ENCODE measurements around the gene SRGAP2B. TPM values are rescaled to one million over a fixed set of nuclear protein-coding genes. Genes with fewer than 3 reads are reported as not detected.
A peak's percentile ranks its signal among the peaks of the same experiment; 100 is the strongest.
"Not testable (repeated sequence)": the region's sequence is repeated elsewhere in the genome, so short reads cannot be mapped to it uniquely, and the experiment has no call there.

Gene SRGAP2B
- total RNA-seq, 2 experiments from 2014 or later: 17.4 to 19.8 TPM

DNA sequence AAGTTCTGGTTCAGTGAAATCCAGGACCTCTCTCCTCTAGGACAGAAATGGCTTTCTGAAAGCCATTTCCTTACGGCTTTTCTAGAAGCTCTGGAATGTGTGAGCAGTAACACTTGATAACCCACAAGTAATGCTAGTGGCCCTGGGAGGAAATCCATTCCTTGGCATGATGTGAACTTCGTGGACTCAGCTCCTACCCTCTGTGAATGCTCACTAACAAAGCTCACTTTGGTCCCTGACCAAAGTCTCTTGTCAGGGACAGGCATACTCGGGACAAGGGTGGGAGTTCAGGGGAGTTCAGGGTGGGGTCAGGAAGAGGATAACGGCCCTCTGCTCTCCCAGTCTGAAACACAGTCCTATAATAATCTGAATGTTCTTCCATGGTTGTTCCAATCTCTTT, 172.3 kb downstream of the SRGAP2B start:
- H3K27me3 Mint-ChIP-seq; H3K9me3 Mint-ChIP-seq (ENCODE audit: low read depth); DNase-seq; POLR2A ChIA-PET; H3K27ac Mint-ChIP-seq; CTCF ChIA-PET; H3K4me3 Mint-ChIP-seq; ATAC-seq; intact Hi-C loops (cut with DNase I, micrococcal nuclease); H3K4me1 Mint-ChIP-seq; H3K36me3 Mint-ChIP-seq (ENCODE audit: low read depth): not testable (repeated sequence)

DNA sequence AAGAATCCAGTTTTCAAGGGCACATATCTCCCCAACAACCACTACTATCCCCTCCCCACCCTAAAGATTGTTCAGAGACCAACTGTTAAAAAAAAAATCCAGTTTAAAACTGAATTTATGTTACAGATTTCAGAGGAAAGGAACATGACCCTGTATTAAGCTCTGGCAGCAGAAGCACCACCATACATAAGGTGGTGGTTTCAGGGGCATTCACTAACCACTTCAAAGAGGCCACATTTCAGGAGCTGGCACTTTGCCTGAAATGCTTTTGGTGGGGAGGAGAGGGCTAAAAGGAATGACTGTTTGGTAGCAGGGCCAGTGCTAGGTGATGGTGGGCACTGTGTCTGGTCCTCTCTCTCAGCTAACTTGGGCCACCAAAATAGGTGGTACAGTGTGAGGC, 176.0 kb downstream of the SRGAP2B start:
- CTCF ChIA-PET; H3K27me3 Mint-ChIP-seq; H3K36me3 Mint-ChIP-seq (ENCODE audit: low read depth); H3K4me3 Mint-ChIP-seq; H3K9me3 Mint-ChIP-seq (ENCODE audit: low read depth); DNase-seq; H3K27ac Mint-ChIP-seq; H3K4me1 Mint-ChIP-seq; intact Hi-C loops (cut with DNase I, micrococcal nuclease); POLR2A ChIA-PET; ATAC-seq: not testable (repeated sequence)

DNA sequence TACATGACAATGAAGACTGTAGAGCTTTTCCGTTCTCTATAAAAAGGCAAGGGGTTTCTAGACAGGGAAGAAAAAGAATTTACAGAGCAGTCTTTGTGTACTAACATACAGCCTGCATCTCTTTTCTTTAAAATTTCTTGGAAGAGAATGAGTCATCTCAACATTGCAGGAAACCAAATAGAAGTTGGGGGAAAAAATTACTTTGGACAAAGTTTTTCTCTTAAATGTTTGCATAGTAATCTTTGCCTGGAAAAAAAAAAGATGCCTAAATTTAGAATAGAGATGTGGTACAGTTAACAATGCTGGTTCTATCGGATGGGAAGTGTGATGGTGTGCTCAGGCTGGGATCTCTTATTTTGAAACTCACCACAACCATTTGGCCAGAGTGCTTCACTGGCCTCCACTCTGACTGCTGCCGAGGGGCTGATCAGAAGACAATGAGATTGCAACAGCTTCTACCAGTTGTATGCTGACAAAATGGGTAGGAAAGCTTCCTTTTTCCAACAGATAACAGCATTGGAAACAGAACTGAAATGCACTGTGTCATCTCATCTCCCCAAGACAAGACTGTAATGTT, 177.0 kb downstream of the SRGAP2B start:
- DNase-seq; H3K4me1 Mint-ChIP-seq; CTCF ChIA-PET; POLR2A ChIA-PET; H3K36me3 Mint-ChIP-seq (ENCODE audit: low read depth); intact Hi-C loops (cut with DNase I, micrococcal nuclease); H3K9me3 Mint-ChIP-seq (ENCODE audit: low read depth); H3K27me3 Mint-ChIP-seq; H3K4me3 Mint-ChIP-seq: not testable (repeated sequence)
- H3K27ac Mint-ChIP-seq: peak overlapping the region; percentile 81
- ATAC-seq: peak; percentile 16

DNA sequence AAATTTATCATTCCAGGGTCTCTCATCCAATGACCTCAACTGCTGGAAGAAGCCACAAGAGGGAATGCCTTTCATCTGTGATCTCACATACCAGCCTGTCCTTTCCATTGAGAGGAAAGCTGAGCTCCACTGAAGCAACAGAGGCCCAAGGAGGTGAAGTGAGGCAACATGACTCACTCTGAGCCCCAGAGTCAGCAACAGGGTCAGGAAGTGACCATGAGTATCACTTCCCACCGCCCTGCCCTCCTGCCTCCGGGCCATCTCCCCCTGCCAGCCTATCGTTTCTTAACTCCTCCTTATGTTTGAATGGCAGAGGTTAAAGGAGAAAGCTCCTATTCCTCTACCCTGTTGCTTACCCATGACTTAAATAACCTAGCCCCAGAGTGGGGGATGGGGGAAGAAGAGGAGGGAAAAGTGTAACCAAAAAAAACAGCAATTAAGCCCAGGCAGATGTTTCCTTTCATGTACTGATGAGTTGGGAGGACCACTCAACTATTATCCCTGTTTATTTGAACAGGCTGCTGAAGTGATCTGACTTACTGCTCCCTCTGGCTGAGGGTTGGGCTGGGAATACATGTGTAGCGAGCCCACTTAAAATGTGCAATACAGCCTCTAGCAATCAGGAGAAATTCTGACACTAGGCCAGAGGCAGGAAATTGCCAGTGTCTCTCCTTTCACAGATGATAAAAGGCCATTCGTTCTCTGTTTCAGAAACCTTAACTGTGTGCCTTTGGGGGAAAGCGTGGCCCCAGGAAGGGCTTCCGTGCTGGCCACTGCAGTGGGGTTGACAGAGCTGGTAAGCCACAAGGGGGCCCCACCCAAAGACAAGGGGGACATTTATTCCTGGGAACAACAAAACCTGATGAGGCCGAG, 177.7 kb downstream of the SRGAP2B start:
- CTCF ChIA-PET; intact Hi-C loops (cut with DNase I, micrococcal nuclease); H3K4me1 Mint-ChIP-seq; POLR2A ChIA-PET; H3K4me3 Mint-ChIP-seq; H3K27ac Mint-ChIP-seq; H3K27me3 Mint-ChIP-seq; DNase-seq; H3K9me3 Mint-ChIP-seq (ENCODE audit: low read depth); H3K36me3 Mint-ChIP-seq (ENCODE audit: low read depth): not testable (repeated sequence)
- peak; percentile 59 for ATAC-seq

DNA sequence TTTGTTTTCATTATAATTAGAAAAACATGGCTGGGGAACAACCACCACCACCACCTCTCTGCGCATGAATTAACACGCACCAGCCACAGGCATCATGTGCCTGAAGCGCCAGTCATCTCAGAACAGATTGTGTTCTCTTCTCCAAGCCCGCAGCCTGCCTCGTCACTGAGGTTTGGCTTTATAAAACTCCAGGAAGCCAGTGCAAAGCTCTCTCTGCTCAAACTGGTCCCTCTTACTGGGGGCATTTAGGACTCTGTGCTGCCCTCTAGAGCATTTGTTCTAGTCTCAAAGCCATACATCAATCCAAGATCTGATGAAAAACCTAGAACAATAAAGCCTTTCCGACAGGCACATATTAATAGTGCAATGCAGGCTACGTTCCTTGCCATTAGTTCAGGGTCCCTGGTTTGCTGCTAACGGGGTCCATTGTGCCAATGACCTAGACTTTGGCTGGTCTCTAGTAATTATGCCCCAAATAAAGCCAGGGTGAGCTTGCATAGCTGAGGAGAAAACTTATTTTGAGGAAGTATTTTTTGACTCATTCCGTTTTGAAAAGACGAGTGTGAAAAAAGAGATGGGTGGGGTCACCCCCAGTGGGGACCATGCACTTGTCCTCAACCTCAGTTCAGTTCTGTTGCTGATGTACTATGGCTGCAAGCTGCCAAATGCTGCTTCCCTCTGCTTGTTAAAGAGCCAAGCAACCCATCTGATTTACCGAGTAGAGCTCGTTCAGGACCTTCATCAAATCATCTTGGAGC, 181.0 kb downstream of the SRGAP2B start:
- intact Hi-C loops (cut with DNase I, micrococcal nuclease); H3K4me3 Mint-ChIP-seq; H3K36me3 Mint-ChIP-seq (ENCODE audit: low read depth); POLR2A ChIA-PET; H3K27me3 Mint-ChIP-seq; CTCF ChIA-PET; H3K4me1 Mint-ChIP-seq; H3K9me3 Mint-ChIP-seq (ENCODE audit: low read depth); DNase-seq; H3K27ac Mint-ChIP-seq: not testable (repeated sequence)
- ATAC-seq: peak; percentile 86

DNA sequence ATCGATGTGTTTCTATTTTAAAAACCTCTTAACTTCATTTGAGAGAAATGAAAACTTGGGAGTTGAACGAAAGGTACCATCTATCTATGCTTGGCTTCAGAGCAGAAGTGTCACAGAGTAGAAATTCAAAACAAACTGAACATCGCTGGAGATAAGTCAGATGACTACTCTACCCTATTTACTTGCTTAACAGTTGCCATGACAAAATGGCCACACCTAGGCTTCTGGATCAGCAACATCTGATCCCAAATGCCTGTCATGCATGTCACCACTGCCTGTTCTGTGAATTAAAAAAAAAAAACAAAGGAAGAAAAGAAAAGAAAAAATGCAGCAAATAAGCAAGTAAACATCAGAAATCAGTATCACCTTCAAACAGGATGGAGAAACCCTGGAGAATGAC, 181.7 kb downstream of the SRGAP2B start:
- DNase-seq; H3K9me3 Mint-ChIP-seq (ENCODE audit: low read depth); H3K27me3 Mint-ChIP-seq; ATAC-seq; H3K4me3 Mint-ChIP-seq; intact Hi-C loops (cut with DNase I, micrococcal nuclease); H3K4me1 Mint-ChIP-seq; CTCF ChIA-PET; H3K36me3 Mint-ChIP-seq (ENCODE audit: low read depth); POLR2A ChIA-PET; H3K27ac Mint-ChIP-seq: not testable (repeated sequence)

DNA sequence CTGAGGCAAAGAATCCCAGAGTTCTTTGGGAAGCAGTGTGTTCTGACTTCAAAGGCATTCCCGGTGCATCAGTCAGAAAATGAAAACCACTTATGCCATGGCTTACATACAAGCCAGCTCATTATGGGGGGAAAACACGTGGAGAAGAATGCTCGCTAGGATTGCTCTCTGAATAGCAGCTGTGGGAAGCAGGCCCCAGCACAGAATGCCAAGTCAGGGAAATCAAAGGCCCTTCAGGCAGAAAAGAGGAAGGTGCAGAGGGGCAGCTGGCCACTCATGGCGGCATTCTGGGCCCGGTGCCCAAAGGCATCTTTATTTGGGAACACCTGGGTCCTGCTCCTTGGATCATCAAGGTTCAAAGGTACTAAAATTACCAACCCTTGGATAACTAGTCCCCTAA, 184.4 kb downstream of the SRGAP2B start:
- H3K36me3 Mint-ChIP-seq (ENCODE audit: low read depth); H3K4me1 Mint-ChIP-seq; CTCF ChIA-PET; H3K9me3 Mint-ChIP-seq (ENCODE audit: low read depth); POLR2A ChIA-PET; intact Hi-C loops (cut with DNase I, micrococcal nuclease); H3K27me3 Mint-ChIP-seq; DNase-seq; ATAC-seq; H3K4me3 Mint-ChIP-seq; H3K27ac Mint-ChIP-seq: not testable (repeated sequence)

DNA sequence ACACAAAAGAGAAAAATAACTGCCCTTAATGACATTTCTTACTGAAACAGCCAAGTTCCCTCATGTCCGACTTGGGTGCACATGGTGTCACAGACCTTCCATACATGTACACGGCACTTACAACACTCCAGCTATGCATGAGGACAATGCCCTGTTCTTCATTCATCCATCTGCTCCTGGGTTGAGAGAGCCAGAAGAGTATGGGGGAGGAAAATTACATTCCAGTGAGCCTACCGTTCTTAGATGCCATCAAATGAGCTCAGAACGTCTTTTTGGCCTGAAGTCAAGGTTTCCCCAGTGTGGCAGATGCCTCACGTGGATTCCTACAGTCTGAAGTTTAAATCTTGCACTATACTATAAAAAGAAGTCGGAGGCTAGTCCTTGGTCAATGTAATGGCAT, 194.3 kb downstream of the SRGAP2B start:
- CTCF ChIA-PET; H3K36me3 Mint-ChIP-seq (ENCODE audit: low read depth); intact Hi-C loops (cut with DNase I, micrococcal nuclease); POLR2A ChIA-PET; ATAC-seq; H3K4me1 Mint-ChIP-seq; H3K4me3 Mint-ChIP-seq; H3K27me3 Mint-ChIP-seq; H3K27ac Mint-ChIP-seq; DNase-seq; H3K9me3 Mint-ChIP-seq (ENCODE audit: low read depth): not testable (repeated sequence)

DNA sequence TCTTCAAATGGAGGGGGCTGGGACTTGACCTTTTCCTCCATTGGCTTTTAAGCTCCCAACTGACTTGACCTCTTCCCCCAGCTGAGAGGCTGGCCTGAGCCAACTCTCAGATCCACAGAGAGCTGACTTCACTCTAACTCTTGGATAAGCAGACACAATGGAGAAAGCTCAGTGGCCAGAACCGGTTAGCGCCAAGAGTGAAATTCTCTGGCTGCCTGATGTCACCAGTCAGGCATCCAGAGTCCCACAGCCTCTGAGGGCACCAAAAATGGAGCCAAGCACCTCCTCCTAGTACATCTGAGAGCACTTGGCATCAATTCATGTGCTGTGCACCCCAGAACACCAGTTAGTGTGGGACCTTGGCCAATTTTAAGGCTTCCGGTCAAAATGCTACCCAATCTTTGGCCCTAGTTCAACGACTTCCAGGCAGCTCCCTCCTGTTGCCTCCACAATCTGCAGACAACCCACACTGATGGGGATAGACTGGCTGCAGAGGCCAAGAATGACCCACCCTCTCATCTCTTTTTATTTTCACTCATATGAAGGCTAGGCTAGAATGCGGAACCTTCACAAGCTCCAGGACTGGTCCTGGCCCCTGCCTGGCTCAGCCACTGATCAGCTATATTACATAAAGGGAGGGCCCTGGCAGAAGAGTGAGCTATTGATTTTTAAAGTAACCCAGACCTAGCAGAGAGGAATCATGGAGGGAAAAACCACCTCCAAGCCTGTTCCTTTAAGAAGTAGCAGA, 200.5 kb downstream of the SRGAP2B start:
- H3K9me3 Mint-ChIP-seq (ENCODE audit: low read depth); intact Hi-C loops (cut with DNase I, micrococcal nuclease); H3K4me1 Mint-ChIP-seq; CTCF ChIA-PET; H3K27me3 Mint-ChIP-seq; ATAC-seq; POLR2A ChIA-PET; H3K27ac Mint-ChIP-seq; DNase-seq; H3K4me3 Mint-ChIP-seq; H3K36me3 Mint-ChIP-seq (ENCODE audit: low read depth): not testable (repeated sequence)

DNA sequence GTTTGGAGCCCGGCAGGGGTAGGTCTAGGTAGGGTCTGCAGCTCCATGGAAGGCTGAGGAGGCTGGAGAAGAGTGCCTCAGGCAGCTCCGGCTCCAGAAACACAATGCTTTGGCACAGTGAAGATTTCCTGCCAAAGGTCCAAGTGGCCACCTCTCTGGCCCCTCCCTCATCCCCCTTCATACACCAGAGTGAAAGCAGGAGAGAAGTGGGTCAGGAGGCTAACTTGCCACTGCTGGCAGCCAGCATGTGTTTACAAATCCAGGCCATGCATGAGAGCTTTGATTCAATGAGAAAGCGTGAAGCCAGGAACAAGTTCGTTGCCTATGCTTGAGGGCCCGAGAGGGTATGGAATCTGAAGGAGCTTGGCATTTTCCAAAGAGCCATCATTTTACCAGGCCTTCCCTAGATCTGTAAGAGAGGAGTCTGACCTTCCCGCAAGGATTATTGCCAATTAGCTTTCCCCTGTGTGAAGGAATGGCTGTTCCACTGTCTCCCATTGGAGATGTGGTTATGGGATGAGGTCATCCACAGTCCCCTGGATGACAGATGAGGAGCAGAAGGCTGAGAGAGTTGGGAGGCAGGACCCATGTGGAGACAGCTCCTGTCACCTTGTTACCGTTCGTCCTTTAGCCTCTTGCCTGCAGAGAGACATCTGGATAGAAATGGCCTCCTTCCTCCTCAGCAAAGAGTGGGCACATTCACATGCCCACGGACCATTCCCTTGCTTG, 201.3 kb downstream of the SRGAP2B start:
- H3K36me3 Mint-ChIP-seq (ENCODE audit: low read depth); ATAC-seq; H3K4me1 Mint-ChIP-seq: not testable (repeated sequence)

DNA sequence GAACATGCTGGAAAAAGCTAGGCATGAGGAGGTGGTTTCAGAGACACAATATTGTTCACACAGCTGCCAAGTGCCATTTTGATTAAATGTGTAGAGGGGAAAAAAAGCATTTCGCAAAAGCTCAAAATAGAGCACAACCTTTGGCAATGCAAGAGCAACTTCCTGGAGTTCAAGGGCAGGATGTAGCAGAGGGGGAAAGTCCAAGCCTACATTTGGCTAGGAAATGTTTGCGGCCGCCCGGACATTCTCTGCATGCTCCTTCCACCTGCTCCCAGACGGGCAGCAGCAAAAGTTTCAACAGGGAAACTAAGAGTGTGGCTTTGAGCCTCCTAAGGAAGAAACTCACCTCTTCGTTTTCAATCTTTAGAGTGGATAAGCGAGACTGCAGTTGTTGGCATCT, 202.1 kb downstream of the SRGAP2B start:
- H3K27me3 Mint-ChIP-seq; DNase-seq; intact Hi-C loops (cut with DNase I, micrococcal nuclease); H3K36me3 Mint-ChIP-seq (ENCODE audit: low read depth); H3K4me1 Mint-ChIP-seq; CTCF ChIA-PET; H3K4me3 Mint-ChIP-seq; H3K9me3 Mint-ChIP-seq (ENCODE audit: low read depth); H3K27ac Mint-ChIP-seq; ATAC-seq; POLR2A ChIA-PET: not testable (repeated sequence)

More for the DNA sequence above, 201.3 kb downstream of the SRGAP2B start:
- H3K9me3 Mint-ChIP-seq (ENCODE audit: low read depth); POLR2A ChIA-PET; H3K4me3 Mint-ChIP-seq; DNase-seq; CTCF ChIA-PET; H3K27me3 Mint-ChIP-seq; intact Hi-C loops (cut with DNase I, micrococcal nuclease); H3K27ac Mint-ChIP-seq: not testable (repeated sequence)

All from activated CD4-positive, alpha-beta T cell treated with anti-CD3 and anti-CD28 coated beads for 36 hours (primary cell).